Measurements from ENCODE around the gene GCM1.

GCM1 gene

GRCh38 chr6:53107091-53107490, 41.5 kb downstream of the GCM1 start:
- no peak for DNase-seq (ENCODE audit: low read depth)

GRCh38 chr6:53104916-53105315, 43.7 kb downstream of the GCM1 start:
- no peak for DNase-seq (ENCODE audit: low read depth)

GRCh38 chr6:53103993-53104675, 44.5 kb downstream of the GCM1 start:
- no peak for DNase-seq (ENCODE audit: low read depth)

GRCh38 chr6:53101006-53101405, 47.6 kb downstream of the GCM1 start:
- DNase-seq (ENCODE audit: low read depth), result no peak

- no peak for DNase-seq (ENCODE audit: low read depth)
Observed at GRCh38 chr6:53100561-53100960, 48.1 kb downstream of the GCM1 start.

- no peak for DNase-seq (ENCODE audit: low read depth)
Observed at GRCh38 chr6:53095716-53096115, 52.9 kb downstream of the GCM1 start.

- no peak for DNase-seq (ENCODE audit: low read depth)
Observed at GRCh38 chr6:53095270-53095669, 53.4 kb downstream of the GCM1 start.

GRCh38 chr6:53090576-53090975, 58.1 kb downstream of the GCM1 start:
- no peak for DNase-seq (ENCODE audit: low read depth)

- DNase-seq (ENCODE audit: low read depth), result no peak
Observed at GRCh38 chr6:53089948-53090347, 58.7 kb downstream of the GCM1 start.

GRCh38 chr6:53086302-53086701, 62.3 kb downstream of the GCM1 start:
- no peak for DNase-seq (ENCODE audit: low read depth)

- DNase-seq (ENCODE audit: low read depth), result no peak
Observed at GRCh38 chr6:53080813-53081212, 67.8 kb downstream of the GCM1 start.
